ENCODE results near the gene ELN.

DNA sequence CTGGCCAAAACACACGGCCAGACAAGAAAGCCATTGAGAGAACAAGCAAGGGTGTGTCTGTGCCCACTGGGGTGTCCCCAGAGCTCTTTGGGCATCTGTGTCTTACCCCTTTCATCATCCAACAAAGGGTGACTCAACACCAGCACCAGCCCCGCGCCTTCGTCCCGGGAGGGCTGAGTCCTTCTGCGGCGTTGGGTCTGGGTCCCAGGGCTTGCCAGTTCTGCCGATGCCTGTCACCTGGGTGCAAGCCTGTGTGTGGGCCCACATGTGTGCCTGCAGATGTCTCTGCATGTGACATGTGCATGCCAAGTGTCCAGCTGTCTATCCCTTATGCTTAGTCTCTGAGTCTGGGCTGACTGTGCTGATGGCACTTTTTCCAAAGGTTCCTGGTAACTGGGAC lies 24.4 kb upstream of the ELN start:
- TF ChIP-seq TOX (CRISPR knock-in tag; IDR thresholded peaks at IDR 0.05; ENCODE audit: borderline replicate concordance) (no peak), POU6F1 (CRISPR knock-in tag; IDR thresholded peaks at IDR 0.05; ENCODE audit: borderline replicate concordance, low read depth) (no peak), ARNTL (CRISPR knock-in tag; IDR thresholded peaks at IDR 0.05; ENCODE audit: borderline replicate concordance, low read depth) (no peak), PPARA (CRISPR knock-in tag; IDR thresholded peaks at IDR 0.05; ENCODE audit: borderline replicate concordance) (no peak), OSR1 (CRISPR knock-in tag; IDR thresholded peaks at IDR 0.05) (no peak), TSHZ2 (CRISPR knock-in tag; IDR thresholded peaks at IDR 0.05) (no peak), ZFP3 (CRISPR knock-in tag; IDR thresholded peaks at IDR 0.05) (no peak), PATZ1 (CRISPR knock-in tag; IDR thresholded peaks at IDR 0.05; ENCODE audit: borderline replicate concordance) (no peak), ZFP30 (CRISPR knock-in tag; IDR thresholded peaks at IDR 0.05) (no peak), ZNF565 (CRISPR knock-in tag; conservative IDR thresholded peaks at IDR 0.05; ENCODE audit: low read depth) (no peak)
